ENCODE measurements around the gene NUDT3. TPM values are rescaled to one million over a fixed set of nuclear protein-coding genes. Genes with fewer than 3 reads are reported as not detected.

Gene NUDT3
- total and polyA plus RNA-seq, 4 donors = 9.0 to 38.5 (median 22.8) TPM

GRCh38 chr6:34239500-34239825 is 153.0 kb downstream of the NUDT3 start:
- H3K36me3 ChIP-seq (ENCODE audit: control insufficient read depth in 4 of 4, insufficient read depth in 4 of 4, low read length in 4 of 4) = peaks cover 0 to 20% (median 0%) of the 10 kb centered on the region in 4 donors
- DNase-seq (no peak), ATAC-seq (ENCODE audit: insufficient read depth, low FRiP score) (no peak)
- H3K9me3 ChIP-seq (ENCODE audit: control insufficient read depth in 4 of 4, insufficient read depth in 3 of 4, low read length in 3 of 4) = no peaks in the 10 kb centered on the region
- peaks cover 0 to 22% (median 14%) of the 10 kb centered on the region in 5 donors for H3K4me1 ChIP-seq (ENCODE audit: control insufficient read depth in 5 of 5, insufficient read depth in 5 of 5, low read length in 5 of 5)
- H3K27me3 ChIP-seq (ENCODE audit: control insufficient read depth in 3 of 3, insufficient read depth in 3 of 3, low read length in 2 of 3) = no peaks in the 10 kb centered on the region
- WGBS, 2 donors = 94% methylated on average over 3 of the region's 3 CpGs
- H3K9ac ChIP-seq (ENCODE audit: insufficient read depth in 1 of 2, low read length in 2 of 2) = no peak overlapping the region
- no peak overlapping the region for H3K4me3 ChIP-seq
- no peak overlapping the region for H3K27ac ChIP-seq (ENCODE audit: low read depth in 1 of 2, low read length in 1 of 2)
- TF ChIP-seq, protein P1, sequence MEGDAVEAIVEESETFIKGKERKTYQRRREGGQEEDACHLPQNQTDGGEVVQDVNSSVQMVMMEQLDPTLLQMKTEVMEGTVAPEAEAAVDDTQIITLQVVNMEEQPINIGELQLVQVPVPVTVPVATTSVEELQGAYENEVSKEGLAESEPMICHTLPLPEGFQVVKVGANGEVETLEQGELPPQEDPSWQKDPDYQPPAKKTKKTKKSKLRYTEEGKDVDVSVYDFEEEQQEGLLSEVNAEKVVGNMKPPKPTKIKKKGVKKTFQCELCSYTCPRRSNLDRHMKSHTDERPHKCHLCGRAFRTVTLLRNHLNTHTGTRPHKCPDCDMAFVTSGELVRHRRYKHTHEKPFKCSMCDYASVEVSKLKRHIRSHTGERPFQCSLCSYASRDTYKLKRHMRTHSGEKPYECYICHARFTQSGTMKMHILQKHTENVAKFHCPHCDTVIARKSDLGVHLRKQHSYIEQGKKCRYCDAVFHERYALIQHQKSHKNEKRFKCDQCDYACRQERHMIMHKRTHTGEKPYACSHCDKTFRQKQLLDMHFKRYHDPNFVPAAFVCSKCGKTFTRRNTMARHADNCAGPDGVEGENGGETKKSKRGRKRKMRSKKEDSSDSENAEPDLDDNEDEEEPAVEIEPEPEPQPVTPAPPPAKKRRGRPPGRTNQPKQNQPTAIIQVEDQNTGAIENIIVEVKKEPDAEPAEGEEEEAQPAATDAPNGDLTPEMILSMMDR (IDR thresholded peaks at IDR 0.05; ENCODE audit: control extremely low read depth, extremely low read depth) = no peak

GRCh38 chr6:34238585-34239499 is 153.6 kb downstream of the NUDT3 start:
- 68 to 74% methylated on average over 14 of the region's 14 CpGs for WGBS, 2 donors
- Histone ChIP-seq H3K36me3 (ENCODE audit: control insufficient read depth in 4 of 4, insufficient read depth in 4 of 4, low read length in 4 of 4) (peaks cover 0 to 20% (median 0%) of the 10 kb centered on the region in 4 donors), H3K9ac (ENCODE audit: insufficient read depth in 1 of 2, low read length in 2 of 2) (no peak overlapping the region), H3K4me3 (no peak overlapping the region), H3K9me3 (ENCODE audit: control insufficient read depth in 4 of 4, insufficient read depth in 3 of 4, low read length in 3 of 4) (no peaks in the 10 kb centered on the region), H3K4me1 (ENCODE audit: control insufficient read depth in 5 of 5, insufficient read depth in 5 of 5, low read length in 5 of 5) (peaks cover 0 to 20% (median 12%) of the 10 kb centered on the region in 5 donors), H3K27me3 (ENCODE audit: control insufficient read depth in 3 of 3, insufficient read depth in 3 of 3, low read length in 2 of 3) (no peaks in the 10 kb centered on the region), H3K27ac (ENCODE audit: low read depth in 1 of 2, low read length in 1 of 2) (no peak overlapping the region)
- DNase-seq (no peak), ATAC-seq (ENCODE audit: insufficient read depth, low FRiP score) (no peak)
- TF ChIP-seq, protein P1 (IDR thresholded peaks at IDR 0.05; ENCODE audit: control extremely low read depth, extremely low read depth) = no peak

DNA sequence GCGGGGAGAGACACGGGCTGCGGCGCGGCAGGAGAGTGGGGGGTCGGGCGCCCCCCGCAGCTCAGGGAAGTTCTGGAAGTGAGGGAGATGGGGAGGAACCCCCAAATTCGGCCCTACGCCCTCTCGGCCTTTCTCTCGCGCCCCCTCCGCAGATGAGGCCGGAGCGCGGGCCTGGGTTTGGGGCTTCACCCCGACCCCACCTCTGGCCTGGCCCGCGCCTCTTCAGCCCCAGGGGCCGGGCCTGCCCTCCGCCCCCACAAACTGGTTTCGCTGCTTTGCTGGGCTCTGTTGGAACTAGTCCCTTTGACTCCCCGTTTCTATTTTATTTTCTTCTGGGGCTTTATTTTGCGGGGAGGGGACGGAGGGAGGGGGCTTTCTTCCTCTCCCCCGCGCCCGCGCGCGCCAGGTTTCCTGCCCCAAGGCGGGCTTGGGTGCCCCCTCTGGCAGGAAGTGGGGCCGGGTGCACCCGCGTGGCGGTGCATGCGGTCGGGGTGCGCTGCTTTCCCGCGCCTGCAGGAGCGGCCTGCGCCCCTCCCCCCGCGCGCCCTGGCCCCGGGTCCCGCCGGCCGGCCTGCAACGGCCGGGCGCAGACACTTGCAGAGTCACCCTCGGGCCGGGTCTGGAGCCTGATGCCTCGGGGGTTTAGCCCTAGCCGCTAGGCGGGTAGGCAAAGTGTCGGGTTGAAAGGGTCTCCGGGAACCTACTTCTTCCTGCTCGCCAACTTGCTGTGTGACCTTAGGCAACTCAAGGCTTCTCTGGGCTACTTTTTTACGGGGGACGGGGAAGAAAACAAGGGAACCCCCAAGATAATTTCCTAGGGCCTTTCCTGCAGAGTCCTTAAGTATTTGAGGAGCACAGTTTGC is 154.5 kb downstream of the NUDT3 start:
- WGBS, 2 donors = 2 to 5% methylated on average over 49 to 64 of the region's 64 CpGs
- ATAC-seq (ENCODE audit: insufficient read depth, low FRiP score) = no peak
- Histone ChIP-seq H3K9me3 (ENCODE audit: control insufficient read depth in 4 of 4, insufficient read depth in 3 of 4, low read length in 3 of 4) (no peaks in the 10 kb centered on the region), H3K9ac (ENCODE audit: insufficient read depth in 1 of 2, low read length in 2 of 2) (peak overlapping the region in 1 of 2 donors; percentile 25), H3K27ac (ENCODE audit: low read depth in 1 of 2, low read length in 1 of 2) (peak overlapping the region; percentile 58 to 75), H3K27me3 (ENCODE audit: control insufficient read depth in 3 of 3, insufficient read depth in 3 of 3, low read length in 2 of 3) (no peaks in the 10 kb centered on the region), H3K4me3 (peak overlapping the region; percentile 76), H3K36me3 (ENCODE audit: control insufficient read depth in 4 of 4, insufficient read depth in 4 of 4, low read length in 4 of 4) (peaks cover 0 to 20% (median 0%) of the 10 kb centered on the region in 4 donors), H3K4me1 (ENCODE audit: control insufficient read depth in 5 of 5, insufficient read depth in 5 of 5, low read length in 5 of 5) (peaks cover 0 to 20% (median 8%) of the 10 kb centered on the region in 5 donors)
- TF ChIP-seq, protein P1 (IDR thresholded peaks at IDR 0.05; ENCODE audit: control extremely low read depth, extremely low read depth) = no peak
- DNase-seq = peak; percentile 24 to 53 (median 43)
